B cell (primary cell): Measurements from ENCODE around the gene HAGHL. TPM values are rescaled to one million over a fixed set of nuclear protein-coding genes. Genes with fewer than 3 reads are reported as not detected.
A peak's percentile ranks its signal among the peaks of the same experiment; 100 is the strongest.

Source experiments
- ATAC-seq: fragments of 200-7000 bp; cut with Tn5 transposase; one replicate; pipeline ENCODE4 v1.10.0; 2021; ENCODE audit warnings: low read depth, mild to moderate bottlenecking, moderate number of reproducible peaks, moderate library complexity
- CTCF ChIA-PET: fragments of 350-600 bp; sonication (Branson Sonifier 250); formaldehyde crosslinking; loops from one replicate; lab custom pipeline; 2021; ENCODE audit warnings: antibody characterized with exemption, inconsistent platforms; lab: Charles Lee
- POLR2A ChIA-PET: fragments of 350-600 bp; sonication (Branson Sonifier 250); formaldehyde crosslinking; loops from one replicate; lab custom pipeline; 2021; ENCODE audit warnings: antibody characterized with exemption; lab: Charles Lee
- DNase-seq: peaks from one replicate; pipeline ENCODE4 v3.0.0; 2013
- H2AFZ ChIP-seq: 2 replicates; pipeline ENCODE4 v1.6.1; 2012; ENCODE audit warnings: mild to moderate bottlenecking, low read depth, low read length; ENCODE audit not compliant: insufficient read depth, poor library complexity, severe bottlenecking
- H3K27ac ChIP-seq, 2 donors: 1 replicate in 1 of 2; 2 replicates in 1 of 2; pipeline ENCODE4 v1.5.1; 2012 to 2013; ENCODE audit warnings: low read length in 2 of 2, mild to moderate bottlenecking in 2 of 2, moderate library complexity in 1 of 2
- H3K27me3 ChIP-seq, 4 experiments: fragments of 200-600 bp in 1 of 4; sonication (generic) in 1 of 4; replicated peaks in 1 of 4; 1 replicate in 2 of 4; 2 replicates in 2 of 4; pipeline versions ENCODE4 v1.6.1 to v1.7.0; 2013 to 2016; ENCODE audit warnings: low read length in 3 of 4, mild to moderate bottlenecking in 2 of 4, mixed read lengths in 1 of 4, moderate library complexity in 1 of 4; ENCODE audit not compliant: insufficient read depth in 4 of 4, control insufficient read depth in 3 of 4; ENCODE audit errors: control extremely low read depth in 1 of 4
- H3K36me3 ChIP-seq, 2 experiments: replicated peaks in 1 of 2; 1 replicate in 1 of 2; 2 replicates in 1 of 2; pipeline versions ENCODE4 v1.6.1 to v1.7.1; 2013; ENCODE audit warnings: low read length in 1 of 2; ENCODE audit not compliant: insufficient read depth in 2 of 2, control insufficient read depth in 1 of 2; ENCODE audit errors: control extremely low read depth in 1 of 2, extremely low read depth in 1 of 2
- H3K4me1 ChIP-seq, 2 donors: fragments of 200-600 bp in 1 of 2; sonication (generic) in 1 of 2; 1 replicate in 1 of 2; 2 replicates in 1 of 2; pipeline versions ENCODE4 v1.5.1 to v1.6.1; 2013 to 2017; ENCODE audit warnings: low read length in 2 of 2; ENCODE audit not compliant: control insufficient read depth in 2 of 2, insufficient read depth in 2 of 2
- H3K4me2 ChIP-seq: replicated peaks from 2 replicates; pipeline ENCODE3; 2012; ENCODE audit warnings: mild to moderate bottlenecking, low read depth, low read length; ENCODE audit not compliant: poor library complexity, severe bottlenecking
- H3K4me3 ChIP-seq, 5 experiments: fragments of 200-600 bp in 1 of 5; sonication (generic) in 1 of 5; 1 replicate in 3 of 5; 2 replicates in 2 of 5; pipeline versions ENCODE4 v1.5.1 to v1.7.0; 2011 to 2016; ENCODE audit warnings: low read length in 4 of 5, mild to moderate bottlenecking in 4 of 5, low read depth in 2 of 5, control low read depth in 1 of 5, moderate library complexity in 1 of 5; ENCODE audit not compliant: insufficient read depth in 1 of 5; ENCODE audit errors: control extremely low read depth in 1 of 5, extremely low read depth in 1 of 5
- H3K79me2 ChIP-seq: fragments of 200-600 bp; sonication (generic); one replicate; pipeline ENCODE4 v1.6.0; 2016; ENCODE audit warnings: low read length; ENCODE audit not compliant: control insufficient read depth, insufficient read depth
- H3K9ac ChIP-seq: fragments of 200-600 bp; sonication (generic); 2 replicates; pipeline ENCODE4 v1.6.1; 2017; ENCODE audit warnings: mild to moderate bottlenecking, low read length, moderate library complexity
- H3K9me3 ChIP-seq, 3 donors: one replicate each; pipeline versions ENCODE4 v1.6.1 to v1.7.1; 2013; ENCODE audit warnings: low read length in 2 of 3; ENCODE audit not compliant: control insufficient read depth in 2 of 3, insufficient read depth in 1 of 3; ENCODE audit errors: control extremely low read depth in 1 of 3
- H4K20me1 ChIP-seq: 2 replicates; pipeline ENCODE4 v1.6.0; 2012; ENCODE audit warnings: mild to moderate bottlenecking, low read length; ENCODE audit not compliant: insufficient read depth, control insufficient read depth, poor library complexity, severe bottlenecking
- H3K27ac Mint-ChIP-seq: one replicate; pipeline ENCODE4 v1.8.0; 2021; ENCODE audit warnings: mixed read lengths
- H3K27me3 Mint-ChIP-seq: one replicate; pipeline ENCODE4 v1.8.0; 2021; ENCODE audit warnings: mixed read lengths
- H3K4me1 Mint-ChIP-seq: one replicate; pipeline ENCODE4 v1.8.0; 2021; ENCODE audit warnings: mixed read lengths
- H3K4me3 Mint-ChIP-seq: one replicate; pipeline ENCODE4 v1.8.0; 2021; ENCODE audit warnings: mixed read lengths
- H3K9me3 Mint-ChIP-seq: one replicate; pipeline ENCODE4 v1.8.0; 2022; ENCODE audit warnings: mixed read lengths; ENCODE audit not compliant: insufficient read depth
- CTCF ChIP-seq: fragments of 200-600 bp; IDR thresholded peaks from one replicate; pipeline ENCODE4 v1.8.0; 2022; ENCODE audit warnings: antibody characterized with exemption, mild to moderate bottlenecking
- EZH2 ChIP-seq: IDR thresholded peaks from 2 replicates; pipeline ENCODE4 v1.6.1; 2012; ENCODE audit warnings: borderline replicate concordance, low read depth, mild to moderate bottlenecking, moderate library complexity, low read length; ENCODE audit not compliant: insufficient read depth, poor library complexity, severe bottlenecking
- WGBS: methylation state at CpG from one replicate; pipeline ENCODE4 v1.1.5; 2013; ENCODE audit warnings: missing lambda C conversion rate; ENCODE audit not compliant: insufficient coverage; 5-methylcytosine and 5-hydroxymethylcytosine counted together
- intact Hi-C: fragments of 100-400 bp; cut with micrococcal nuclease; formaldehyde crosslinking; loops from one replicate; pipeline ENCODE4 v1.10.0; 2022
- polyA plus RNA-seq: library from polyadenylated mRNA; depleted of rRNA; stranded (reverse); fragments of >200 nt; gene quantifications from 2 replicates; pipeline ENCODE4 v1.2.3, GENCODE V29; 2012
- total RNA-seq, 2 donors: library from RNA; stranded (reverse); fragments of 120-200 nt in 1 of 2; gene quantifications; 1 replicate in 1 of 2; 2 replicates in 1 of 2; pipeline versions ENCODE4 v1.2.3 to v1.2.4, GENCODE V29; 2013 to 2022

The HAGHL gene
- total and polyA plus RNA-seq, 2 donors (not counting 1 experiment from before 2014, with no cell fraction given): 32.3 to 87.1 TPM

GRCh38 chr16:768428-768827, 41.5 kb downstream of the HAGHL start:
- Histone ChIP-seq H3K79me2 (no peaks in the 10 kb centered on the region), H3K9ac (no peak overlapping the region), H3K4me3 (no peak overlapping the region), H3K27ac (no peak overlapping the region), H3K36me3 (no peaks in the 10 kb centered on the region), H3K4me1 (peaks cover 0 to 3% of the 10 kb centered on the region in 2 donors), H3K27me3 (peaks cover 0 to 10% (median 0%) of the 10 kb centered on the region in 4 experiments), H3K4me2 (no peak overlapping the region), H4K20me1 (no peaks in the 10 kb centered on the region), H2AFZ (no peak overlapping the region), H3K9me3 (no peaks in the 10 kb centered on the region)
- Mint-ChIP-seq H3K9me3 (no peaks in the 10 kb centered on the region), H3K4me1 (no peaks in the 10 kb centered on the region), H3K27ac (no peak overlapping the region), H3K4me3 (no peak overlapping the region), H3K27me3 (no peaks in the 10 kb centered on the region)
- ChIA-PET CTCF (no interaction called here), POLR2A (no interaction called here)
- DNase-seq (no peak), ATAC-seq (no peak)
- no peak for TF ChIP-seq EZH2
- TF ChIP-seq CTCF: no peak
- 84% methylated on average over 21 of the region's 21 CpGs for WGBS
- intact Hi-C loops: no loop called here

DNA sequence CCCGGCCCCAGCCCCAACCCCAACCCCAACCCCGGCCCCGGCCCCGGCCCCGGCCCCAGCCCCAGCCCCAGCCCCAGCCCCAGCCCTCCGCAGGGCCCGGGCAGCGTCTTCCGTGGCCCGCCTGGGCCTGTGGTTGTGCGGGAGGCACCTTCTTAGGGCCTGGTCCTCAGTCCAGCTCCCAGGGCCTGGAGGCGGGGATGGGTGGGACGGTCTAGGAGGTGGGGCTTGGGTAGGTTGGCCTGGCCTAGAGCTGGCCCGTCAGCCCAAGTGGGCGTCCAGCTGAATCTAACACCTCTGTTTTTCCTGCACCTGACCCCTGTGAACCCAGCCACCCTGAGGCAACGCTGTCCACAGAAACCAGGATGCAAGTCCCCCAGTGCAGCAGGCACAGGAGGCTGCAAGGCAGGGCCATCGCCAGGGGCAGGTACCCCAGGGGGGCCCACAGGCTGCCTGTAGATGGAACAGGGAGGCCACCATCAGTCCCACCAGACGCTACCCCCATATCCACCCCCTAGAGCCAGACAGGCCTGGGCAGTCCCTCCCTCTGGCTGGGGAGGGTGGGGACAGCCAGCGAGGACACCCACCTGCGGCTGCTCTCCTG, 42.4 kb downstream of the HAGHL start:
- no peak overlapping the region for H2AFZ ChIP-seq
- peaks cover 0 to 3% of the 10 kb centered on the region in 2 donors for H3K4me1 ChIP-seq
- no peaks in the 10 kb centered on the region for H4K20me1 ChIP-seq
- H3K27me3 Mint-ChIP-seq: no peaks in the 10 kb centered on the region
- no peaks in the 10 kb centered on the region for H3K4me1 Mint-ChIP-seq
- H3K4me3 ChIP-seq: no peak overlapping the region
- no peak overlapping the region for H3K27ac ChIP-seq
- POLR2A ChIA-PET: no interaction called here
- no peak overlapping the region for H3K27ac Mint-ChIP-seq
- 65% methylated on average over 14 of the region's 20 CpGs for WGBS
- DNase-seq (no peak), ATAC-seq (no peak)
- no peaks in the 10 kb centered on the region for H3K9me3 Mint-ChIP-seq
- intact Hi-C loops: no loop called here
- H3K9me3 ChIP-seq: no peaks in the 10 kb centered on the region
- TF ChIP-seq EZH2 (no peak), CTCF (no peak)
- H3K4me2 ChIP-seq: peak overlapping the region; percentile 8
- no peak overlapping the region for H3K4me3 Mint-ChIP-seq
- CTCF ChIA-PET: no interaction called here
- no peaks in the 10 kb centered on the region for H3K36me3 ChIP-seq
- no peaks in the 10 kb centered on the region for H3K79me2 ChIP-seq
- H3K9ac ChIP-seq: no peak overlapping the region
- peaks cover 0 to 10% (median 0%) of the 10 kb centered on the region in 4 experiments for H3K27me3 ChIP-seq
